Measurements from ENCODE around the gene HRC. TPM values are rescaled to one million over a fixed set of nuclear protein-coding genes. Genes with fewer than 3 reads are reported as not detected.
"Not testable (repeated sequence)": the region's sequence is repeated elsewhere in the genome, so short reads cannot be mapped to it uniquely, and the experiment has no call there.

The HRC gene, protein sequence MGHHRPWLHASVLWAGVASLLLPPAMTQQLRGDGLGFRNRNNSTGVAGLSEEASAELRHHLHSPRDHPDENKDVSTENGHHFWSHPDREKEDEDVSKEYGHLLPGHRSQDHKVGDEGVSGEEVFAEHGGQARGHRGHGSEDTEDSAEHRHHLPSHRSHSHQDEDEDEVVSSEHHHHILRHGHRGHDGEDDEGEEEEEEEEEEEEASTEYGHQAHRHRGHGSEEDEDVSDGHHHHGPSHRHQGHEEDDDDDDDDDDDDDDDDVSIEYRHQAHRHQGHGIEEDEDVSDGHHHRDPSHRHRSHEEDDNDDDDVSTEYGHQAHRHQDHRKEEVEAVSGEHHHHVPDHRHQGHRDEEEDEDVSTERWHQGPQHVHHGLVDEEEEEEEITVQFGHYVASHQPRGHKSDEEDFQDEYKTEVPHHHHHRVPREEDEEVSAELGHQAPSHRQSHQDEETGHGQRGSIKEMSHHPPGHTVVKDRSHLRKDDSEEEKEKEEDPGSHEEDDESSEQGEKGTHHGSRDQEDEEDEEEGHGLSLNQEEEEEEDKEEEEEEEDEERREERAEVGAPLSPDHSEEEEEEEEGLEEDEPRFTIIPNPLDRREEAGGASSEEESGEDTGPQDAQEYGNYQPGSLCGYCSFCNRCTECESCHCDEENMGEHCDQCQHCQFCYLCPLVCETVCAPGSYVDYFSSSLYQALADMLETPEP
- 100 to 1,000 TPM in 10 of 12 donors, 10 to 100 TPM in 1, not detected in 1; 66.9 to 170 (median 128) TPM for polyA plus RNA-seq (ENCODE audit: insufficient read length in 12 of 12)
- long read RNA-seq, donor 1, partial matches to known transcripts: 0 of 3 reads
- long read RNA-seq, donor 1, other reads (novel, unspliced or antisense): 0 of 3 reads
- long read RNA-seq, donor 2, transcript HRC-201 (6 exons, 2,385 nt): major isoform, 35 of 44 reads
- long read RNA-seq, donor 2, partial matches to known transcripts: 7 of 44 reads
- long read RNA-seq, donor 2, other reads (novel, unspliced or antisense): 0 of 44 reads
- long read RNA-seq, donor 3, transcript HRC-201 (6 exons, 2,385 nt): major isoform, 11 of 18 reads
- long read RNA-seq, donor 3, partial matches to known transcripts: 7 of 18 reads
- long read RNA-seq, donor 3, other reads (novel, unspliced or antisense): 0 of 18 reads
- long read RNA-seq, donor 4, transcript HRC-201 (6 exons, 2,385 nt): major isoform, 7 of 7 reads
- long read RNA-seq, donor 4, partial matches to known transcripts: 0 of 7 reads
- long read RNA-seq, donor 4, other reads (novel, unspliced or antisense): 0 of 7 reads
- long read RNA-seq, donor 5, transcript HRC-201 (6 exons, 2,385 nt): major isoform, 42 of 43 reads
- long read RNA-seq, donor 5, partial matches to known transcripts: 0 of 43 reads
- long read RNA-seq, donor 5, other reads (novel, unspliced or antisense): 0 of 43 reads
- long read RNA-seq, donor 6, transcript HRC-201 (6 exons, 2,385 nt): major isoform, 16 of 17 reads
- long read RNA-seq, donor 6, partial matches to known transcripts: 0 of 17 reads
- long read RNA-seq, donor 6, other reads (novel, unspliced or antisense): 0 of 17 reads
- long read RNA-seq, donor 7, partial matches to known transcripts: 0 of 5 reads
- long read RNA-seq, donor 7, other reads (novel, unspliced or antisense): 0 of 5 reads
- long read RNA-seq, donor 8, transcript HRC-201 (6 exons, 2,385 nt): major isoform, 32 of 32 reads
- long read RNA-seq, donor 8, partial matches to known transcripts: 0 of 32 reads
- long read RNA-seq, donor 8, other reads (novel, unspliced or antisense): 0 of 32 reads
- long read RNA-seq, donor 9, transcript HRC-201 (6 exons, 2,385 nt): major isoform, 15 of 15 reads
- long read RNA-seq, donor 9, partial matches to known transcripts: 0 of 15 reads
- long read RNA-seq, donor 9, other reads (novel, unspliced or antisense): 0 of 15 reads
- long read RNA-seq, donor 10, transcript HRC-201 (6 exons, 2,385 nt): major isoform, 29 of 30 reads
- long read RNA-seq, donor 10, partial matches to known transcripts: 0 of 30 reads
- long read RNA-seq, donor 10, other reads (novel, unspliced or antisense): 0 of 30 reads
- long read RNA-seq, donor 11, transcript HRC-201 (6 exons, 2,385 nt): major isoform, 21 of 21 reads
- long read RNA-seq, donor 11, partial matches to known transcripts: 0 of 21 reads
- long read RNA-seq, donor 11, other reads (novel, unspliced or antisense): 0 of 21 reads

DNA sequence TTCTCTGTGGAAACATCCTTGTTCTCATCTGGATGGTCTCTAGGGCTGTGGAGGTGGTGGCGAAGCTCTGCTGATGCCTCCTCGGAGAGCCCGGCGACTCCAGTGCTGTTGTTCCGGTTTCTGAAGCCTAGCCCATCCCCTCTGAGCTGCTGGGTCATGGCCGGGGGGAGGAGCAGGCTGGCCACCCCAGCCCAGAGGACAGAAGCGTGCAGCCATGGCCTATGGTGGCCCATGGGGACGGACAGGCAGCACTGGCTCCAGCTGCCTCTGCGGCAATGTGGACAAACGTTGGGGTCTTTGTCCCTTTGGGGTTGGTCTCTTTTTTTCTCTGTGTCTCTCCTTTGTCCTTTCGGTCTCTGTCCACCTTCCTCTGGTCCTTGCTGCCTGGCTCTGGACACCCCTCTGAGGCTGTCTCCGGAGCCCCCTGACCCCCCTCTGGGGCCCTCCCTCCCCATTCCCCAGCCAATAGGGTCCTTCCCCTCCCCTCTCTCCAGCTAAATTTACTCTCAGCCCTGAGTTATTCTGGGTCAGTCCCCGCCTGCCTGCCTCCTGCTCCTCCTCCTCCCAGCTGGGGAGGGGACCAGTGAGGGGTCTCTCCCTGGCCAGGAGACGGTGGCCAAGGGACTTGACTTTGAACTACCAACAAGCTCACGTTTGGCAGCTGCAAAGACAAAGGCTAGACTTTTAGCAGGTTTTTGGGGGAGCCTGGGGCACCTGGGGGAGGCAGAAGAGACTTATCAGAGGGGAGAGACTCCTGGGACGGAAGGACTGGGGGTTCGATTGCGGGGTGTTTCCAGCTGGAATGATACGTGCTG lies at the start of gene HRC:
Gene HRC (minus strand): TSS at position 392 of the 815 bp plus-strand sequence. CDS start 159 bp downstream, at position 233.
- DNase-seq: peak; percentile 28

DNA sequence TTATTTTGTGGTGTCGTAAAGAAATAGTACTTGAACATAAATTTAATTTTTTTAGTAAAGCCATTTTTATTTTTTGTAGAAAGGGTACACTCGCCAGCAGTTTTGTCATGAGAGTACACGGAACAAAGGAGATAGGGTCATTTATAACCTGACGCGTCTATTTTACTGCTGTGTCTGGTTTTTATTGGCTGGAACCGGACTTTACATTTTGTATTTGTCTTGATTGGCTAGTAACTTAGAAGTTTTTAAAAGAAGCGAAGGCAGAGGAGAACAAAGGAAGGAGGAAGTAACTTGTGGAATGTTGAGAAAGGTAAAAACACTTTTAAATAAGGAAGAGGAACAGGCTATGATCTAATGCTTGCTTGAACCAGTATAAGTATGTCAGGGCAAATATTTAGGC lies 45.8 kb upstream of the HRC start:
- no peak for DNase-seq

DNA sequence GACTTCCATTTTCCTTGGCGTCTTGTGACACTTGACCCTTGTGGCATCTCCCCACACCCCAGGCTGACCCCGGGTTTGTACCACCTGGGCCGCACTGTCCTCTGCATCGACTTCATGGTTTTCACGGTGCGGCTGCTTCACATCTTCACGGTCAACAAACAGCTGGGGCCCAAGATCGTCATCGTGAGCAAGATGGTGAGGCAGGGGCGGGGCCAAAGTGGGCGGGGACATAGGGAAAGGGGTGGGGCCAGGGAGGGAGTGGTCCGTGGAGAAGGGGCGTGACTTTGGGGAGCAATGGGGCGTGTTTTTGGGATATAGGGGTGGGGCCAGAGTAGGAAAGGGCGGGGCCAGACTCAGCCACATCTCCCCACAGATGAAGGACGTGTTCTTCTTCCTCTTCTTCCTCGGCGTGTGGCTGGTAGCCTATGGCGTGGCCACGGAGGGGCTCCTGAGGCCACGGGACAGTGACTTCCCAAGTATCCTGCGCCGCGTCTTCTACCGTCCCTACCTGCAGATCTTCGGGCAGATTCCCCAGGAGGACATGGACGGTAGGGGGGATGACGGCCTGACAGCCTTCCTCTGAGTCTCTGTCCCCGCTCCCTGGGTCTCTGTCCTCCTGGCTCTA lies 45.2 kb upstream of the HRC start:
- no peak for DNase-seq

DNA sequence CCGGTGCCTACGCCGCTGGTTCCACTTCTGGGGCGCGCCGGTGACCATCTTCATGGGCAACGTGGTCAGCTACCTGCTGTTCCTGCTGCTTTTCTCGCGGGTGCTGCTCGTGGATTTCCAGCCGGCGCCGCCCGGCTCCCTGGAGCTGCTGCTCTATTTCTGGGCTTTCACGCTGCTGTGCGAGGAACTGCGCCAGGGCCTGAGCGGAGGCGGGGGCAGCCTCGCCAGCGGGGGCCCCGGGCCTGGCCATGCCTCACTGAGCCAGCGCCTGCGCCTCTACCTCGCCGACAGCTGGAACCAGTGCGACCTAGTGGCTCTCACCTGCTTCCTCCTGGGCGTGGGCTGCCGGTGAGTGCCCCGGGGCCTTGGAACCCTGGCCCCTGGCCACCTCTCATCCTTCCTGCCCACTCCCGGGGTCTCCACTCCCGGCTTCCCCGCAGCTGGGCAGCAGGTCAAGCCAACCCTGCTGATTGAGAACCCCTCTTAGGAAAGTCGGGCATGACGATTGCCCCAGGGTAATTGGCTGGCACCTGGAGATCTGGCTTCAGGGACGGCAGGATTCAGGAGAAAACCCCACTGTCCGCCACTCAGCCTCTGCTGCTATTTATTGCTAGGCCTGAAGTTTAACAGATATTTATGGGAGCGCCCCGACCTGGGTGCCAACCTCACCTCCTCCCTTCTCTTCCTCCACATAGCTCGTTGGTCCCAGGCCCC lies 41.5 kb upstream of the HRC start:
- DNase-seq: no peak

DNA sequence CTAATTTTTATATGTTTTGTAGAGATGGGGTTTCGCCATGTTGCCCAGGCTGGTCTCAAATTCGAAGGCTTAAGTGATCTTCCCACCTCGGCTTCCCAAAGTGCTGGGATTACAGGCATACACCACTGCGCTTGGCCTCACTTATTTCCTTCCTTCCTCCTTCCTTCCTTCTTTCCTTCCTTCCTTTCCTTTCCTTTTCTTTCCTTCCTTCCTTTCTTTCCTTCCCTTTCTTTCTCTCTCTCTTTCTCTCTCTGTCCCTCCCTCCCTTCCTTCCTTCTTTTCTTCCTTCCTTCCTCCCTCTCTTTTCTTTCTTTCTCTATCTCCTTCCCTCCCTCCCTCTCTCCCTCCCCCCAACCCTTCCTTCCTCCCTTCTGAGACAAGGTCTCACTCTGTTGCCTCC lies 39.2 kb upstream of the HRC start:
- no peak for DNase-seq

DNA sequence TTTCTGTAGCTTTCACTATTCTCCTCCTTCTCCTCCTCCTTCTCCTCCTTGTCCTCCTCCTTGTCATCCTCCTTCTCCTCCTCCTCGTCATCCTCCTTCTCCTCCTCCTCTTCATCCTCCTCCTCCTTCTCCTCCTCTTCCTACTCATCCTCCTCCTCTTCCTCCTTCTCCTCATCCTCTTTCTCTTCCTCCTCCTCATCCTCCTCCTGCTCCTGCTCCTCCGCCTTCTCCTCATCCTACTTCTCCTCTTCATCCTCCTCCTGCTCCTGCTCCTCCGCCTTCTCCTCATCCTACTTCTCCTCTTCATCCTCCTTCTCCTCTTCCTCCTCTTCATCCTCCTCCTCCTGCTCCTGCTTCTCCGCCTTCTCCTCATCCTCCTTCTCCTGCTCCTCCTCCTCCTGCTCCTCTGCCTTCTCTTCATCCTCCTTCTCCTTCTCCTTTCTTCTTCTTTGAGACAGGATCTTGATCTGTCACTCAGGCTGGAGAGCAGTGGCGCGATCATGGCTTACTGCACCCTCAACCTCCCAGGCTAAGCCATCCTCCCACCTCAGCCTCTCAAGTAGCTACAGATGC lies 38.7 kb upstream of the HRC start:
- no peak for DNase-seq

DNA sequence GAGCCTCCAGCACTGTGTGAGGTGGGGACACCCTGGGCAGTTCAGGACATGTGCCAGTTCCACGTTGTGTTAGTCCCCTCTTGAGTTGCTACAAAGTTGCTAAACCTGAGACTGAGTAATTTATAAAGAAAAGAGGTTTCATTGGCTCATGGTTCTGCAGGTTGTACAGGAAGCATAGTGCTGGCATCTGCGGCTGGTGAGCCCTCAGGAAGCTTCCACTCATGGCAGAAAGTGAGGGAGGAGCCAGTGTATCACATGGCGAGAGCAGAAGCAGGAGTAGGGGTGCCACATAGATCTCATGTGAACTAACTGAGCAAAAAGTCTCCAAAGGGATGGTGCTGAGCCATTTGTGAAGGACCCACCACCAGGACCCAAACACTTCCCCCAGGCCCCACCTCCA lies 35.6 kb upstream of the HRC start:
- no peak for DNase-seq

DNA sequence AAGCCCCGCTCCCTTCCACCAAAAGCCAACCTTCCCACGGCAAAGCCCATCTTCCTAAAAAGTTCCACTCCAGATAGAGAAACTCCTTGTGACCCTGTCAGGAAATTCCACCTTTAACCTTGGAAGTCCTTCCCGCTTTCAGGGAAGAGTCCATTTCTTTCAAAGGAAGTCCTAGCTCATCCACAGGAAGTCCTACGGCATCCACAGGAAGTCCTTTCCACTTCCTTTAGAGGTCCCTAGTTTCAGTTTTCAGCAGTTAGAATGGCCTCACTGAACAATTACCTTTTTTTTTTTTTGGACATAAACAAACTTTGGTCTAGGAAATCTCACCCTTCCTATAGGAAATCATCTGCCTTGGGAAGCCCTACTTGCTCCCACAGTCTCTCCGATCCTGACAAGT lies 34.1 kb upstream of the HRC start:
- DNase-seq: no peak

DNA sequence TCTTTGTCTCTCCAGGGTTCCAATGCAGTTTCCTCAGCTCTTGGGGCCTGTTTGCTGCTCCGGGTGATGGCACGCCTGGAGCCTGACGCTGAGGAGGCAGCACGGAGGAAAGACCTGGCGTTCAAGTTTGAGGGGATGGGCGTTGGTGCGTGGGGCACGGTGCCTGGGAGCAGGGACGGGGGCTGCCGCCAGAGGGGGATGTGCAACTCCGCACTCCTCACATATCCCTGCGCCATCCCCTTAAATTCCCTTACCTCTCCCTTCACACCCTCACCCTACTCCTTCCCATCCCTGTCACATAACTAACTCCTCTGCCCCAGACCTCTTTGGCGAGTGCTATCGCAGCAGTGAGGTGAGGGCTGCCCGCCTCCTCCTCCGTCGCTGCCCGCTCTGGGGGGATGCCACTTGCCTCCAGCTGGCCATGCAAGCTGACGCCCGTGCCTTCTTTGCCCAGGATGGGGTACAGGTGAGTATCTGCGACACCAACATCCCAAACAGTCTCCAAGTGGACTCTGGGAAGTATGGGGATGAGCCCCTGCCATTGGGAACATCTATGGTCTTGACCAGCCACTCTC lies 33.5 kb upstream of the HRC start:
- DNase-seq: no peak

DNA sequence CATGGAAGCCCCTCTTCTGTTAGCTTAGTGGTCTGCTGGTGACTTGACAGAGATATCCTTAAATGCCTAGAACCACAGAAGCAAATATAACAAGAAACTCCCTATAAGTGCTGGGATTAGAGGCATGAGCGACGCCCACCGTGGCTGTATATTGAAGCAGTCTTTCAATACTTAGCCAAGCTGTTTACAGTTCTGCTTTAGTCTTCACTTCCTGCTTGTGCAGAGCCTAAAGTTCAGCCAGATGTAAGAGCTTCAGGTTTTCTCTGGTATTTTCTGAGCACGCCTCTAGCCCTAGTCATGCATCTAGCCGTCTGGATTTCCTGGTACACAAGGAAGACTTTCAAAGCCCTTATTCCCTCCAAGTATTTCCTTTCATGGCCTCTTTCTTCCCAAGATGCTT lies 30.9 kb upstream of the HRC start:
- no peak for DNase-seq

DNA sequence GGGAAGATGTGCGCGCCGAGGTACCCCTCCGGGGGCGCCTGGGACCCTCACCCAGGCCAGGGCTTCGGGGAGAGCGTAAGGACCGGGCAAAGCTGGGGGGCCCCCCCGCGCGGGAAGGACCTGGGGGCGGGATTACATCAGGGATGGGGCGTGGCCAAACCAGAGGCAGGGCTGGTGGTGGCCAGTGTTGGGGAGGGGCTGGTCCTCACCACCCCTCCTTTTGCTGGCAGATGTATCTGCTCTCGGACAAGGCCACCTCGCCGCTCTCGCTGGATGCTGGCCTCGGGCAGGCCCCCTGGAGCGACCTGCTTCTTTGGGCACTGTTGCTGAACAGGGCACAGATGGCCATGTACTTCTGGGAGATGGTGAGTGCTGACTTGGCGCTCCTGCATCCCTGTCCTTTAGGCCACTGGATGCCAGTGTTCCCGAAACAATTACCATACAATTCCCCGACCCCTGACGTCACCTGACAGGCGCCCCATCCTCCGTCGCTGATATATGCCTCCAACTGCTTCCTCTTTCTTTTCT lies 27.7 kb upstream of the HRC start:
- DNase-seq: no peak

DNA sequence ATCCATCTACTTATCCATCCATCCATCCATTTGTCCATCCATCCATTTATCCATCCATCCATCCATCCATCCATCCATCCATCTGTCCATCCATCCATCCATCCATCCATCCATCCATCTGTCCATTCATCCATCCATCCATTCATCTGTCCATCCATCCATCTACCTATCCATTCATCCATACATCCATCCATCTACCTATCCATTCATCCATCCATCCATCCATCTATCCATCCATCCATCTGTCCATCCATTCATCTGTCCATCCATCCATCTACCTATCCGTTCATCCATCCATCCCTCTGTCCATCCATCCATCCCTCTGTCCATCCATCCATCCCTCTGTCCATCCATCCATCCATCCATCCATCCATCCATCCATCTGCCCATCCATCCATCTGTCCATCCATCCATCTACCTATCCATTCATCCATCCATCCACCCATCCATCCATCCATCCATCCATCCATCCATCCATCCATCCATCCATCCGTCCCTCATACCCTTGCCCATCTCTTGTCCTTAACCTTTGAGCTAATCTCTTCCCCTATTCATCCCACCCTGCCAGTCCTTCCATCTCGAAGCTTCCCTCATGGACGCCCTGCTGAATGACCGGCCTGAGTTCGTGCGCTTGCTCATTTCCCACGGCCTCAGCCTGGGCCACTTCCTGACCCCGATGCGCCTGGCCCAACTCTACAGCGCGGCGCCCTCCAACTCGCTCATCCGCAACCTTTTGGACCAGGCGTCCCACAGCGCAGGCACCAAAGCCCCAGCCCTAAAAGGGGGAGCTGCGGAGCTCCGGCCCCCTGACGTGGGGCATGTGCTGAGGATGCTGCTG lies 27.0 kb upstream of the HRC start:
- not testable (repeated sequence) for DNase-seq

DNA sequence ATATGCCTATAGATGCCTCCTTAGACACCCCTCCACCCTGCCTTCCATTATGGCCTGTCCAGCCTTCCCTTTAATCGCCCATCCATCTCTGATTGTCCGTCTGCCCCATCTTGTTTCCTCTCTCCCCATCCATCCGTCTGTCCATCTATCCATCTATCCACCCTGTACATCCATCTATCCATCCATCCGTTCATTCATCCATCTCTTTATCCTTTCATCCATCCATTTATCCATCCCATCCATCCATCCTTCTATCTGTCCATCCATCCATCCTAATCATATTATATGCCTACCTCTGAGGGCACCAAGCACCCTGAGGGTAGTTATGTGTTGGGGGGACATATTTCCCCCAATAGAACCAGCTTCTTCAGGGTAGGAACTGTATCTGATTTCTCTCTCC lies 25.5 kb upstream of the HRC start:
- no peak for DNase-seq

DNA sequence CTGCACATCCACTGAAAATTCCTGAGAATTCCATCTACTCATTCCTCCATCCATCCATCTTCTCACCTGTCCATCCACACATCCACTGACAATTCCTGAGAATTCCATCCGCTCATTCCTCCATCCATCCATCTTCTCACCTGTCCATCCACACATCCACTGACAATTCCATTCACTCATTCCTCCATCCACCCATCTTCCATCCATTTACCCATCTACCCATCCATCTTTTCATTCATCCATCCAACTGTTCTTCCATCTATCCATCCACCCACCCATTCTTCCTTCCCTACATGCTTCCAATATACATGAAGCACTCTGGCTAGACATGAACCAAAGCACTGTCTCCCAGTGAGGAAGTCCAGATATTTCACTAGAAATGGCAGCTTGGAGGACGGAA lies 18.0 kb upstream of the HRC start:
- no peak for DNase-seq

DNA sequence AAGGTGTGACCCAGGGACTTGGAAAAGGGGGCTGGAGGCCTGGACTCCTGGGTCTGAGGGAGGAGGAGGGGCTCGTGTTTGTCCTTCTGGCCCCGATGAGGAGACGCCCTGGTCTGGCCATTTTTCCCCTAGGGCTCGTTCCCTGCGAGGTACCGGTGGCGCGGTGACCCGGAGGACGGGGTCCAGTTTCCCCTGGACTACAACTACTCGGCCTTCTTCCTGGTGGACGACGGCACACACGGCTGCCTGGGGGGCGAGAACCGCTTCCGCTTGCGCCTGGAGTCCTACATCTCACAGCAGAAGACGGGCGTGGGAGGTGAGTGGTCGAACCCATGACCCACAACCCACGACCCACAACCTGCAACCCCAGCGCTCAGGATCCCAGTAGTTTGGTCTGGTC lies 13.2 kb upstream of the HRC start:
- DNase-seq: no peak

DNA sequence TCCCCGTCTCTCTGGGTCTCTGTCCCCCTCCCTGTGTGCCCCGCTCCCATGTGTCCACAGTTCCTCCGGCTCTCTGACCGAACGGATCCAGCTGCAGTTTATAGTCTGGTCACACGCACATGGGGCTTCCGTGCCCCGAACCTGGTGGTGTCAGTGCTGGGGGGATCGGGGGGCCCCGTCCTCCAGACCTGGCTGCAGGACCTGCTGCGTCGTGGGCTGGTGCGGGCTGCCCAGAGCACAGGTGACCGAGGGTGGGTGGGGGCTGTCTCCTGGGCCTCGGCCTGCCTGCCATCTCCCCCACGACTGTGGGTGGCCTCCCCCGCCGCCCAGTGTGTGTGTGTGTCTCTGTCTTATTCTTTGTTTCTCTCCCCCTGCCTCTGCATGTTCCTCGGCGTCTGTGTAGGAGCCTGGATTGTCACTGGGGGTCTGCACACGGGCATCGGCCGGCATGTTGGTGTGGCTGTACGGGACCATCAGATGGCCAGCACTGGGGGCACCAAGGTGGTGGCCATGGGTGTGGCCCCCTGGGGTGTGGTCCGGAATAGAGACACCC lies 12.7 kb upstream of the HRC start:
- no peak for DNase-seq

Data from muscle of arm (tissue), 14 donors.